ENCODE results near the gene LAMA5.

LAMA5 gene

GRCh38 chr20:62345681-62346370, 21.3 kb downstream of the LAMA5 start:
- DNase-seq, result no peak

DNA sequence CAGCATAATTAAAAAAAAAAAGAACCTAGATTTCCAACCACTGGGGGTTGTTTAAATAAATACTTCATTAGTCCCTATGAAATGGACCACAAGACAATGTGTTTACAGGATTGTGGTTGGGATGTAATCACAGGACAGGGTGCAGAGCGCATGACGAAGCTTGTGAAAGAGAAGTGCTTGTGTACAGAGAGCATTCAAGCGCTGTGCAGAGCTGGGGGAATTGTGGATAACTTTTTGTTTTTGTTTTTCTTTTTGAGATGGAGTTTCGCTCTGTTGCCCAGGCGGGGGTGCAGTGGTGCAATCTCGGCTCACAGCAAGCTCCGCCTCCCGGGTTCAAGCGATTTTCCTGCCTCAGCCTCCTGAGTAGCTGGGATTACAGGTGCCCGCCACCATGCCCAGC, 22.3 kb downstream of the LAMA5 start:
- DNase-seq, result no peak

GRCh38 chr20:62344092-62344491, 23.0 kb downstream of the LAMA5 start:
- no peak for DNase-seq

DNA sequence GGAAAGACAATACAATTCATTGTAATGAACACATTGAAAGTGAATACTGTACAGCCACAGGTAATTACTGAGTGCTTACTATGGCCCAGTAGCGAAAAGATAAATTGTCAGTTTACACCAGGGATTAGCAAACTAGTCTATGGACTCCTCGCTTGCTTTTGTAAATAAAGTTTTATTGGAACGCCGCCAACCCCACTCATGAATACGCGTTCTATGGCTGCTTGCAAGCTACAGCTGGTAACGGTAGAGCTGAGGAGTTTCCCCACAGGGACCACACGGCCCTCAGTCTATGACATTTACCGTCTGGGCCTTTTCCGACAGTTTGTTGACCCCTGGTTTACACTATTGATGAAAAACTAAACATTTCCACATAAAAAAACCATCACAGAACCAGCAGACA, 24.2 kb downstream of the LAMA5 start:
- no peak for DNase-seq

DNA sequence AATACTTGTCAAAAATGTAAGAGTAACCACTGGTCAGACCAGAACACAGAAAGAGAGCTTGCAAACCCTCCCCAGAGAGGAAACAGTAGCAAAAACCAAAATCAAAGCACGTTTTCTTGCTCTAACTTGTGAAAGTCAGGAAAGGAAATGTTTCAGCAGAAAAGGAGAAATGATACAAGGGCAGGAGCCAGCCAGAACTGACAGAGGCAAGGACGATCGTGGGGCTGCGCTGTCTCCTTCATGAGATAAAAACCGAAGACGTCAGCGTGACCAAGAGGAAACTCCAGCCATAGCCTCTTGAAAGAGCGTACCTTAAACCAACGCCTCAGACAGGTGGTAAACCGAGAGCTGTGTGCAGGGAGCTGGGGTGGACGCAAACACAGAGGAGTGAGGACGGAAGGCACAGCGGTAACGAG, 27.5 kb downstream of the LAMA5 start:
- no peak for DNase-seq

- DNase-seq, result no peak
Measured at GRCh38 chr20:62338294-62338620, 28.9 kb downstream of the LAMA5 start.

- DNase-seq, result no peak
Measured at GRCh38 chr20:62337558-62338293, 29.4 kb downstream of the LAMA5 start.

DNA sequence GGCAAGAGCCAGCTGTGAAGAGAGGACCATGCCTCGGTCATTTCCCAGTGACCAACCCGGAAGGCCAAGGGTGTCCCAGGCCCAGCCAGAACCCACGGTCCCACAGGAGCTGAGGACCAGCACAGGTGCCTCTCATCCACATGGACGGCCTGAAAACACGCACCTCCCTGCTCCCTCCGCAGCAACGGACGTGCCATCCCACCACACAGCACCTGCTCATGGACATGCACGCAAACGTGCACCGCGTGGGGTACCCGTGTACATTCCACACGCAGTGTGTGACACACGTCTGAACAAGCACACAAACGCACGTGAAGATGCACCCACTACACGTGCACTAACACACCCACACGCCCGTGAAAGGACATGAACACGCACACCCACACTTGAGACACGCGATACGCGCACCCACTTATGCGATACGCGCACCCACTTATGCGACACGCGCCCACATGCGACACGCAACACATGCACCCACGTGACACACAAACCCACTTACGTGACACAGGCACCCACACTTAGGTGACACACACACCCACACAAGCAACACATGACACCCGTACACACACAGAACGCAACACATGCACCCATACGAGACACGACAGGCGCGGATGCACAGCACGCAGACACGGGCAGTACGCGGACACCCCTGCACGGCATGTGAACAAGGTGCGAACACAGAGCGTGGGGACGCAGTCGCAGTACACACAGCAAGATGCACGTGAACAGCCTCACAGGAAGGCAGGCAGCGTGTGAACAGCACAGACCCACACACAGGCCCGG, 30.1 kb downstream of the LAMA5 start:
- no peak for DNase-seq

DNA sequence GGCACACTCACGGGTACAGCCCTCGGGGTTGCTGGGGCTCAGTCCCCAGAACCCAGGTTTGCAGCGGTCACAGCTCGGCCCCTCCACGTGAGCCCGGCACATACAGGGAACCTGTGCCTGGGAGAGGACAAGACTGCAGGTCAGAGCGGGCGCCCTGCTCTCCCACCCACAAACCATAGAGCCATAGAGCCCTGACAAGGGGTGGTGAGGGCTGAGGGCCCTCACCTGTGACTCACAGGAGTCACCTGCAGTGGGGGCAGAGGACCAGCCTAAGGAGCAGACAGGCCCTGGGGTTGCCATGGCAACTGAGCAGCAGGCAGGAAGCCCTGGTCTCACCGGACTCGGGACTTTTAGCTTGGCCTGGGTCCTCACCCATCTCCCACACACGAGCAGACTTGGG, 30.8 kb downstream of the LAMA5 start:
- DNase-seq, result no peak

GRCh38 chr20:62335532-62335931, 31.6 kb downstream of the LAMA5 start:
- no peak for DNase-seq

DNA sequence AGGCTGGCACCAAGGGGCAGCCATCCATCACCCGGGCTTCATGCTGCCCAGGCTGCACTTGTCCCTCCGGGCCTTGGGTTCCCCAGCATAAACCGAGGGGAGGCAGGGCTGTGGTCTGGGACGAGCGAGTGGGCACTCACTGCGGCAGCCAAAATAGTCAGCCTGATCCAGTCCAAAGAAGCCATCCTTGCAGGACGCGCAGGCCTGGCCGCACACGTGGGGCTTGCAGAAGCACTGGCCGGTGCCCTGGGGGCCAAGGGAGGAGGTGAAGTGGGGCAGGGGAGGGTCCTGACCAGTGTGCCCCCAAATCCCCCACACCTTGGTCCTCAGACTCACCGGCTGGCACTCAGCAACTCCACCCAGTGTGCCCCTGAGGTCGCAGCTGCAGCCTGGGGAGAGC, 32.2 kb downstream of the LAMA5 start:
- no peak for DNase-seq

- DNase-seq, result no peak
Measured at GRCh38 chr20:62333820-62334595, 33.1 kb downstream of the LAMA5 start.

GRCh38 chr20:62332989-62333819, 33.9 kb downstream of the LAMA5 start:
- no peak for DNase-seq

GRCh38 chr20:62332421-62332820, 34.7 kb downstream of the LAMA5 start:
- no peak for DNase-seq

GRCh38 chr20:62331347-62331746, 35.8 kb downstream of the LAMA5 start:
- no peak for DNase-seq

- DNase-seq, result no peak
Measured at GRCh38 chr20:62330576-62331317, 36.4 kb downstream of the LAMA5 start.

DNA sequence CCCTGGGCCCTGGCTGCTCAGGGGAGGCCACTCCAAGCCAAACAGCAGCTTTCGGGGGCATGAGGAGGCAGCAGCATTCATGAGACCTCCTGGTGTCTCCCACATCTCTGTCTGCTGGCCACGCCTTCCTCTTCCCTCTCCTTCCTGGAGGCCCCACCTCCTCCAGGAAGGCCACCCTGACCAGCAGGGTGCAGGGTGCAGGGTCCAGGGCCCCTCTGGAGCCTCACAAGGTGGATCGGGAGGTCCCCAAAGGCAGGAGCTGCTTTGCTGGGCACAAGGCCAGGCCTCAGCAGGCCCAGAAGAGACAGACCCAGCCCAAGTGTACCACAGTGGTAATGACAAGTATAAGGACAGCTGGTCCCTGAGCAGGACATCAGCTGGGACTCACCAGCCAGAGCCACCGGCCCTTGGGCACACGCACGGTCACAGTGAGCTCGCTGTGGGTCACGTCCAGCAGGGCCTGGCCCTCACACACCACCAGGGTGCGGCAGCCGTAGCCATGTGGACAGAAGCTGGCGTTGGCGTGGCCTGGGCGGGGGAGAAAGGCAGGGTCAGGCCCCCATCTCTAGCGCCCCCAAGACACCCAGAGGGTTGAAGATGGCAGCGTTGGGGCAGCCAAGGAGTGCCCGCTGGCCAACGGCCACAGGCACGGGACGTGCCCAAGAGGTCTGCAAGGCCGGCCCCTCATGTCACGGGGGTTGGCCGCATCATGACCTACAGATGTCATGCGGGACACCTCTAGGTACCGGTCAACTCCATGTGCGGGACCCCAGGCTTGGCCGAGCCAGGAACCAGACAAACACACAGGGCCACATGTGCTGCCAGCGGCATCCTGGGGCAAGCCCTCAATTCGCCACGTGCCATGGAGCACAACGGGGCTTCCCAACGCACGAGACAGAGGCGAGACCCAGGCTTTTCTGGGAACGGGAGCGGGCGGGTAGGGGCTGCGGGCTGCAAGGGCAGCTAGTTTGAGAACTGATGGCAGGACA, 37.4 kb downstream of the LAMA5 start:
- DNase-seq, result no peak

- no peak for DNase-seq
Measured at GRCh38 chr20:62328684-62329388, 38.3 kb downstream of the LAMA5 start.

- DNase-seq, result no peak
Measured at GRCh38 chr20:62327726-62328495, 39.2 kb downstream of the LAMA5 start.
